DND-41 (cell line): ENCODE results near the gene NLGN4X.

Experiments used
- EZH2 ChIP-seq: IDR thresholded peaks from 3 replicates; pipeline ENCODE4 v1.6.1; 2012; ENCODE audit warnings: borderline replicate concordance, low read depth, mild to moderate bottlenecking, moderate library complexity, low read length, inconsistent platforms; ENCODE audit not compliant: severe bottlenecking
- TF ChIP-seq, protein P1 (sequence below): IDR thresholded peaks from 2 replicates; pipeline ENCODE4 v1.5.1; 2012; ENCODE audit warnings: borderline replicate concordance, low read length, moderate library complexity, mild to moderate bottlenecking; ENCODE audit not compliant: poor library complexity, severe bottlenecking; ENCODE audit errors: extremely low read depth

DNA sequence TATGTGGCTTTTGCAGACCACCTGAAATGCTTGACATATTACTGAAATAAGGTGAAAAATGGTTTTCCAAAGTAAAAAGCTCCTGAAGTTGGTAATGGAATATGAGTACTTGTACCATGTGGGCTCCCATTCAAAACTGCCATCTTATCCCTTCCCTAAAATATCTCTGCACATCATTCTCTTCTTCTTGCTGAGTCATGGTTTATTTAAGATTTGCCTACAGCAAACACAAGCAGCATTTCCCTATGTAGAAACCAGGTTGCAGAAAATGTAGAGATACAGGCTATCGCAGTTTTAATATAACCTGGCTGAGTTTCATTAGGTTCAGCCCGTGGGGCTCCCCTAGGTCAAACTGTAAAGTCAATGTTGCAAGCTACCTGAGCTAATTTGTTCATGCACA lies 270.1 kb downstream of the NLGN4X start:
- TF ChIP-seq, protein P1, sequence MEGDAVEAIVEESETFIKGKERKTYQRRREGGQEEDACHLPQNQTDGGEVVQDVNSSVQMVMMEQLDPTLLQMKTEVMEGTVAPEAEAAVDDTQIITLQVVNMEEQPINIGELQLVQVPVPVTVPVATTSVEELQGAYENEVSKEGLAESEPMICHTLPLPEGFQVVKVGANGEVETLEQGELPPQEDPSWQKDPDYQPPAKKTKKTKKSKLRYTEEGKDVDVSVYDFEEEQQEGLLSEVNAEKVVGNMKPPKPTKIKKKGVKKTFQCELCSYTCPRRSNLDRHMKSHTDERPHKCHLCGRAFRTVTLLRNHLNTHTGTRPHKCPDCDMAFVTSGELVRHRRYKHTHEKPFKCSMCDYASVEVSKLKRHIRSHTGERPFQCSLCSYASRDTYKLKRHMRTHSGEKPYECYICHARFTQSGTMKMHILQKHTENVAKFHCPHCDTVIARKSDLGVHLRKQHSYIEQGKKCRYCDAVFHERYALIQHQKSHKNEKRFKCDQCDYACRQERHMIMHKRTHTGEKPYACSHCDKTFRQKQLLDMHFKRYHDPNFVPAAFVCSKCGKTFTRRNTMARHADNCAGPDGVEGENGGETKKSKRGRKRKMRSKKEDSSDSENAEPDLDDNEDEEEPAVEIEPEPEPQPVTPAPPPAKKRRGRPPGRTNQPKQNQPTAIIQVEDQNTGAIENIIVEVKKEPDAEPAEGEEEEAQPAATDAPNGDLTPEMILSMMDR, result no peak
- TF ChIP-seq EZH2, result no peak
